Astrocyte (in vitro differentiated cells and primary cell): Measurements from ENCODE around the gene HOXB6.
A peak's percentile ranks its signal among the peaks of the same experiment; 100 is the strongest.

Experiments used
- CTCF ChIP-seq: IDR thresholded peaks from 2 replicates; pipeline ENCODE4 v1.5.1; 2011; ENCODE audit warnings: low read depth, mild to moderate bottlenecking, inconsistent platforms, low read length, moderate library complexity; ENCODE audit not compliant: insufficient read depth
- EZH2 ChIP-seq: IDR thresholded peaks from 2 replicates; pipeline ENCODE4 v1.6.1; 2012; ENCODE audit warnings: mild to moderate bottlenecking, low read length, inconsistent platforms; ENCODE audit not compliant: insufficient read depth

DNA sequence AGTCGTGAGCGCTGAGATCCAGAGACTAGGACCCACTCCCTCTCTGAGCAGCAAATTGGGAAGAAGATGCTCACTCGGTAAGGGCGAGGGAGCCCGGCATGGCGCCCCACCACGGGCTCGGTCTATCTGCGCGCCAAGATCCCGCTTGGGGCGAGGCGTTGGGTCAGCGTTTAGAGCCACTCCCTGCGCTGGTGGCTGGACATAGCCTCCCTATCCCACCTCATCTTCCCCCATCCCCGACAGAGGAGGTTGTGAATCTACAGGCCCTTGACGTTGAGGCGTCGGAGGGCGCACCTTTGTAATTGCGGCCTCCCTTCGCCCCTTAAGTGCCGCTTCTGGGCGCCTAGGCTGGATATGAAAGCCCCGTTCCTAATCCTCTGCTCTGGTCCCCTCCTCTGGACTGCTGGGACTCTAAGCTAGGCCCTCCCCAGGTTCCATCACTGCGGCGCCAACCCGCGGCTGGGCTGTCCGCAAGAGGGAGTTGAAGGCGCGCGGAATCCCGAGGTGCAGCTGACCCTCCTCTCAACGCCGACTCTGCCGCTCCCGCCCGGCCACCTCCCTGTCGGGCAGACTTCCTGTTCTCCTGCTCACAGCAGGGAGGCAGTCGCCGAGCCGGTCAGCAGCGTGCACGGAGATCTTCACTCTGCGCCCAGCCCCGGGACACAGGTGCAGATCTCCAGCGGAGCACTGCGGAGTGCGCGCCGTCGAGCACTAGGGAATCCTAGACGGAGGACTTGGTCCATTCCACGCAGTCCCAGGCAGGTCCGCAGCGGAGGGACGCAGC is 37.5 kb upstream of the HOXB6 start:
- TF ChIP-seq CTCF (no peak), EZH2 (peak; percentile 83)
